Measurements from ENCODE around the gene TMEM214. TPM values are rescaled to one million over a fixed set of nuclear protein-coding genes. Genes with fewer than 3 reads are reported as not detected.

Gene TMEM214
- polyA plus RNA-seq, 1 donor from 2014 or later: 10.3 TPM

- no peaks in the 10 kb centered on the region for H3F3A ChIP-seq (ENCODE audit: insufficient read depth, low read length, poor library complexity, severe bottlenecking)
- peaks cover 6% of the 10 kb centered on the region for H4K20me1 ChIP-seq (ENCODE audit: insufficient read depth)
- no peak overlapping the region for H3K9ac ChIP-seq (ENCODE audit: low read length)
- H3K4me2 ChIP-seq (ENCODE audit: low read length): no peak overlapping the region
- no peak overlapping the region for H2AFZ ChIP-seq (ENCODE audit: low read depth, low read length)
- H3K36me3 ChIP-seq (ENCODE audit: insufficient read depth, low read length): peaks cover 4% of the 10 kb centered on the region
- H3K27me3 ChIP-seq (ENCODE audit: insufficient read depth, low read depth, low read length): no peaks in the 10 kb centered on the region
- no peak overlapping the region for H3K27ac ChIP-seq (ENCODE audit: low read length)
- H3K9me2 ChIP-seq (ENCODE audit: insufficient read depth, low read length): no peaks in the 10 kb centered on the region
- no peaks in the 10 kb centered on the region for H3K79me2 ChIP-seq (replicated peaks; ENCODE audit: insufficient read depth, low read length)
- TF ChIP-seq REST (IDR thresholded peaks at IDR 0.05; ENCODE audit: borderline replicate concordance): no peak
- TF ChIP-seq TAF1 (IDR thresholded peaks at IDR 0.05; ENCODE audit: low read depth): no peak
- no peak for TF ChIP-seq EP300 (conservative IDR thresholded peaks at IDR 0.05; ENCODE audit: poor library complexity, severe bottlenecking)
- TF ChIP-seq EZH2 (IDR thresholded peaks at IDR 0.05; ENCODE audit: borderline replicate concordance, insufficient read depth, low read length, poor library complexity, severe bottlenecking): no peak
- TF ChIP-seq SMC3 (conservative IDR thresholded peaks at IDR 0.05; ENCODE audit: poor library complexity): no peak
- no peak for TF ChIP-seq POLR2AphosphoS5 (IDR thresholded peaks at IDR 0.05)
- no peak for TF ChIP-seq CTCF (IDR thresholded peaks at IDR 0.05; ENCODE audit: poor library complexity, severe bottlenecking)
- no peak for TF ChIP-seq MXI1 (conservative IDR thresholded peaks at IDR 0.05; ENCODE audit: poor library complexity, severe bottlenecking)
- no peak for TF ChIP-seq RAD21 (conservative IDR thresholded peaks at IDR 0.05)
- no peaks in the 10 kb centered on the region for H3K9me3 ChIP-seq (ENCODE audit: low read length)
- no peak overlapping the region for H3K4me3 ChIP-seq (ENCODE audit: low read length)
These were observed 9.0 kb upstream of the TMEM214 start for GRCh38 chr2:27023740-27024139.

- Histone ChIP-seq H2AFZ (ENCODE audit: low read depth, low read length) (no peak overlapping the region), H3K9me2 (ENCODE audit: insufficient read depth, low read length) (no peaks in the 10 kb centered on the region), H4K20me1 (ENCODE audit: insufficient read depth) (peaks cover 6% of the 10 kb centered on the region), H3K79me2 (replicated peaks; ENCODE audit: insufficient read depth, low read length) (no peaks in the 10 kb centered on the region), H3K27me3 (ENCODE audit: insufficient read depth, low read depth, low read length) (no peaks in the 10 kb centered on the region), H3K9me3 (ENCODE audit: low read length) (no peaks in the 10 kb centered on the region), H3K36me3 (ENCODE audit: insufficient read depth, low read length) (peaks cover 4% of the 10 kb centered on the region), H3K4me2 (ENCODE audit: low read length) (no peak overlapping the region), H3F3A (ENCODE audit: insufficient read depth, low read length, poor library complexity, severe bottlenecking) (no peaks in the 10 kb centered on the region), H3K4me3 (ENCODE audit: low read length) (no peak overlapping the region), H3K27ac (ENCODE audit: low read length) (no peak overlapping the region), H3K9ac (ENCODE audit: low read length) (no peak overlapping the region)
- TF ChIP-seq CTCF (IDR thresholded peaks at IDR 0.05; ENCODE audit: poor library complexity, severe bottlenecking): no peak
- TF ChIP-seq MXI1 (conservative IDR thresholded peaks at IDR 0.05; ENCODE audit: poor library complexity, severe bottlenecking): no peak
- TF ChIP-seq EP300 (conservative IDR thresholded peaks at IDR 0.05; ENCODE audit: poor library complexity, severe bottlenecking): no peak
- no peak for TF ChIP-seq REST (IDR thresholded peaks at IDR 0.05; ENCODE audit: borderline replicate concordance)
- no peak for TF ChIP-seq POLR2AphosphoS5 (IDR thresholded peaks at IDR 0.05)
- no peak for TF ChIP-seq SMC3 (conservative IDR thresholded peaks at IDR 0.05; ENCODE audit: poor library complexity)
- no peak for TF ChIP-seq EZH2 (IDR thresholded peaks at IDR 0.05; ENCODE audit: borderline replicate concordance, insufficient read depth, low read length, poor library complexity, severe bottlenecking)
- no peak for TF ChIP-seq TAF1 (IDR thresholded peaks at IDR 0.05; ENCODE audit: low read depth)
- TF ChIP-seq RAD21 (conservative IDR thresholded peaks at IDR 0.05): no peak
These were observed 8.6 kb upstream of the TMEM214 start for GRCh38 chr2:27024188-27024587.
